Left ventricle myocardium superior (tissue), 1 donor: ENCODE measurements around the gene KRTAP10-4. TPM values are rescaled to one million over a fixed set of nuclear protein-coding genes. Genes with fewer than 3 reads are reported as not detected.
A peak's percentile ranks its signal among the peaks of the same experiment; 100 is the strongest.
"Not testable (repeated sequence)": the region's sequence is repeated elsewhere in the genome, so short reads cannot be mapped to it uniquely, and the experiment has no call there.

Source experiments
- ATAC-seq: fragments of 200-7000 bp; cut with Tn5 transposase; one replicate; pipeline ENCODE4 v1.9.1; 2020; ENCODE audit warnings: mild to moderate bottlenecking, moderate library complexity
- DNase-seq: peaks from one replicate; pipeline ENCODE4 v3.0.0-alpha.2; 2020
- intact Hi-C: fragments of 100-400 bp; cut with micrococcal nuclease; formaldehyde crosslinking; loops from one replicate; pipeline ENCODE4 v1.11.0; 2022
- total RNA-seq: library from RNA; stranded (reverse); fragmentation: NEBNext Ultra II Directional; extraction: Animal tissue kit (Norgen Biotek cat#: 25700); gene quantifications from one replicate; pipeline ENCODE4 v1.2.1, GENCODE V29; 2021
- donor health status: DM: no; HTN: yes; CAD: no; lungs with severe emphysema.

The KRTAP10-4 gene
- total RNA-seq, 1 donor from 2014 or later = not detected

DNA sequence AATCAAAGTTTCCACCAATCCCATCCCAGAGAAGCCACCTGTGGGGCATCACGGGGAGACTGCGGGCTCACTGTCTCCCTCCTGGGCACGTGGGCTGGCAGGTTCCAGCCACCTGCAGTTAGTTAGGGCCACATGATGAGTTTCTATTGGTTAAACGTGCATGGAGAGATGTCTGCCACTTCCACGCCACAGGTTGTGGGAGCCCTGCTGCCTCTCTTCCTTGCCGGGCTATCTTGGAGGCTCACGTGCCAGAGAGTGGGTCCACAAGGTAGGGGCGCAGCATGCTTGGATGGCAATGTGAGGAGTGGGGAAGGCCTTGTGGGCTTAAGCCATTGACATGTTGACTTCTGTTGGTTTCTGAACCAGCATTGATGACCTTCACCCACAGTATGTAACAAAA is 30.4 kb downstream of the KRTAP10-4 start:
- ATAC-seq = no peak
- intact Hi-C loops = no loop called here
- DNase-seq = no peak

DNA sequence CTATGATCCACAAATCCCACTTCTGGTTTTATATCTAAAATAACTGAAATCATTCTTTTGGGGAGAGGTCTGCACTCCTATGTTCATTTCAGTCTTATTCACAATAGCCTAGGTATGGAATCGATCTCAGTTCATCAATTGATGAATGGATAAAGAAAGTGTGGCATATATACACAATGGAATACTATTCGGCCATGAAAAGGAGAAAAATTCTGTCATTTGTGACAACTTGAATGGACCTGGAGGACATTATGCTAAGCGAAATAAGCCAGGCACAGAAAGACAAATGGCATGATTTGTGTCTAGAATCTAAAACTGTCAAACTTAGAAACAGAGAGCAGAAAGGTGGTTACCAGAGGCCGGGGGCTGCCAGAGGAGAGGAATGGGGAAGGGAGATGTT is 33.0 kb downstream of the KRTAP10-4 start:
- DNase-seq (no peak), ATAC-seq (no peak)
- intact Hi-C loops = no loop called here

DNA sequence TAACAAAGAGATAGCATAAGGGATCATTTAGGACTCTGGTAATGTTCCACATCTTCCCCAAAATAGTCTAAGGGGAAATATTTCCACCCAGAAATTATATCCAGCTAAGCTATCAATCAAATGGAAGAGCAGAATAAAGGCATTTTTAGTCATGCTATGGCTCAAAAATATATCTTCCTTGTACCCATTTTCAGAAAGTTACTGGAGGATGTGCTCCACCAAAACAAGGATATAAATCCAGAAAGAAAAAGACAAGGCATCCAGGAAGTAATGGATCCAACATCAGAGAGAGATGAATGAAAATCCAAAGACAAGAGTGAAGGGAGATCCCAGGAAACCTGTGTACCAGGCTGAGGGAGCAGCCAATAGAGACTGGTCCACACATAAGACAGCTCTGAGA is 35.7 kb downstream of the KRTAP10-4 start:
- intact Hi-C loops = no loop called here
- DNase-seq = no peak
- no peak for ATAC-seq

- DNase-seq, intact Hi-C loops, ATAC-seq: not testable (repeated sequence)
These were observed 36.8 kb downstream of the KRTAP10-4 start for GRCh38 chr21:44610157-44610843.

DNA sequence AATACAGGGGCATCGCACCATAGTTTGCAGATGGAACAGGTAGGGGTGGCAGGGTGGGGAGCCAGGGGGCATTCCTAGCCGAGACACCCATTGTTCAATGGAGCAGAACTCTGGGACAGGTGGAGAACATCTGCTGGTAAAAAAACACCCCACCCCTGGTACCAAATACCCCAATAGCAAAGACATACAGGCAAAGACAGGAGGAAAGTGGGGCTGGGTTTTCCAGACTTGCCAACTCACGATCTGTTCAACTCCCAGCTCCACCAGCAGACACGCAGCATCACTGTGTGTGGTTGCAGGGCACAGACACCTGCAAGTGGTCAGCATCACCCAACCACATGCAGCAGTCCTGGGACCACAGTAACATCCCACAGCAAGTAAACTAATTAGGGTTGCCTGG is 38.0 kb downstream of the KRTAP10-4 start:
- ATAC-seq (no peak), DNase-seq (no peak)
- intact Hi-C loops = no loop called here

GRCh38 chr21:44612029-44612486 is 38.5 kb downstream of the KRTAP10-4 start, which contains the start of gene KRTAP10-8:
Gene KRTAP10-8, plus strand, starts transcription at chr21:44612079. Its CDS starts 22 bp downstream, at chr21:44612101.
- DNase-seq (no peak), ATAC-seq (no peak)
- intact Hi-C loops = no loop called here

GRCh38 chr21:44612669-44613229 is 39.2 kb downstream of the KRTAP10-4 start:
- ATAC-seq = no peak
- no peak for DNase-seq
- intact Hi-C loops = no loop called here

GRCh38 chr21:44613386-44614155 is 40.0 kb downstream of the KRTAP10-4 start:
- no peak for ATAC-seq
- no peak for DNase-seq
- intact Hi-C loops = no loop called here

GRCh38 chr21:44614161-44614631 is 40.7 kb downstream of the KRTAP10-4 start:
- intact Hi-C loops = no loop called here
- ATAC-seq = no peak
- DNase-seq = no peak

DNA sequence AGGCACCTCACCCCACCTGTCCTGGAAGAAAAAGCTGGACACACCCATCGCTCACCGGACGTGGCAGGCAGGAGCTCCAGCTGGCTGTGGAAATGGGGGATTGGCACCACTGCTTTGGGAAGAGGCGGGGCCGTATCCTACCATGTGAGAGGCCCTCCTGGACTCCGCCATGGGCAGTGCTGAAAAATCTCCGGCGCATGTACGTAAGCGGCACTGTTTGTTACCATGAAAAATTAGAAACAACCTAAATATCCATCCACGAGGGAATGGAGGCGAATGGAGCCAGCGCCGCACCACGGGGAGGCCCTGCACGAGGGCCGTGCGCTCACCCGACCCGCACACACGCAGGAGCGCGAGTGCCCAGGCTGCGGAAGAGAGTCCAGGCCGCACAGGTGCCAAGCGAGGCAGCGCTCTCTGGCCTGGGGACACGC is 41.4 kb downstream of the KRTAP10-4 start:
- intact Hi-C loops = no loop called here
- ATAC-seq (no peak), DNase-seq (no peak)

GRCh38 chr21:44615466-44615865 is 41.9 kb downstream of the KRTAP10-4 start:
- no peak for ATAC-seq
- intact Hi-C loops = no loop called here
- no peak for DNase-seq

GRCh38 chr21:44615911-44616590 is 42.5 kb downstream of the KRTAP10-4 start:
- no peak for DNase-seq
- no peak for ATAC-seq

DNA sequence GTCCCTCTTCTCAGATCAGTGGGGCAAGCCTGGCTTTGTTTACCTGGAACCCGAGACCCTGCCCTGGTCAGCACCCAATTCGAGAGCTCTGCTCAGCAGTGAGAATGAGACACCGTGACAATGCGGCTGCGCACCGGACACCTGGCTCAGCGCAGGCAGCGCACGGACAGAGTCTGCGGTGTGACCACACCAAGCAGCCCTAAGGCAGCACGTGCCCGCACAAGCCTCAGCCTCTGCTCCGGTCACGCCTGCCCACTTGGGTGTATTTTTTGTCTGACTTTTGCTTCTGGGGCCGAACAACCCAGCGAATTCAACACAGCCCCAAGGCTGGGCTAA is 43.0 kb downstream of the KRTAP10-4 start:
- intact Hi-C loops = no loop called here
- no peak for DNase-seq
- no peak for ATAC-seq

More at GRCh38 chr21:44615911-44616590, 42.5 kb downstream of the KRTAP10-4 start:
- intact Hi-C loops = no loop called here

GRCh38 chr21:44617071-44617501 is 43.6 kb downstream of the KRTAP10-4 start:
- ATAC-seq (no peak), DNase-seq (no peak)
- intact Hi-C loops = no loop called here

GRCh38 chr21:44618504-44618903 is 45.0 kb downstream of the KRTAP10-4 start:
- DNase-seq = peak; percentile 57
- peak; percentile 85 for ATAC-seq

GRCh38 chr21:44618909-44619308 is 45.4 kb downstream of the KRTAP10-4 start:
- intact Hi-C loops = no loop called here
- DNase-seq (no peak), ATAC-seq (no peak)

More at GRCh38 chr21:44618504-44618903, 45.0 kb downstream of the KRTAP10-4 start:
- intact Hi-C loops = no loop called here

DNA sequence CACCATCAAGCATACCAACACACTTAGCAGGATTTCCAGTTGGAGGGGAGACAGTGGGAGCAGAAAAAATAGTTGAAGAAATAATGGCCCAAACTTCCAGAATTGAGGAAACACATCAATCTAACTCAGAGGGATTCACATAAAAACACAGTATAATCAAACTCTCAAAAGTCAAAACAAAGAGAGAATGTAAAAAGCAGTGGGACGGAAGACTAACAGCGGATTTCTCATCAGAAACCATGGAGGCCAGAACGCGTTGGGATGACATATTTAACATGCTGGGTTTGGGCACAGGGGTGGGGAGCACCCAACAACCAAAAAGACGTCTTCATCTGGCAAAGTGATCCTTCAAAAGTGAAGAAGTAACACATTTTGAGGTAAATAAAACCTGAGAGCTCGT is 46.4 kb downstream of the KRTAP10-4 start:
- intact Hi-C loops = no loop called here
- no peak for DNase-seq
- ATAC-seq = no peak

DNA sequence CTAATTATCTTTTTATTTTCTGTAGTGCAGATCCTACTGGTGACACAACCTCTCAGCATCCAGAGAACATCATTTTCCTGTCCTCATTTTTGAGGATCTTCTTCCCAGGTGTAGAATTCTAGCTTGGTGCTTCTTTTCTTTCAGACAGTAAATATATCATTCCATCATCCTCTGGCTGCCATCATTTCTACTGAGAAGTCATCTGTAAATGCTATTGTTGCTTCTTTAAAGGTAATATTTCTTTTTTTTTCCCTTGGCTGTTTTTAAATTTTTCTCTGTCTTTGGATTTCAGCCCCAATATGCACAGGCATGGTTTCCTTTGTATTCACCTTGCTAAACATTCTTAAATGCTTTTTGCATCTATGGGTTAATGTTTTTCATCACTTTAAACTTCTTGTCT is 50.0 kb downstream of the KRTAP10-4 start:
- DNase-seq (no peak), ATAC-seq (no peak)
- intact Hi-C loops = no loop called here
